Body of pancreas (tissue), 4 donors: ENCODE results near the gene TMEM106C.

Source experiments
- POLR2A ChIP-seq, 3 donors: fragments of 450-650 bp; IDR thresholded peaks; one replicate each; pipeline ENCODE4 v1.6.1; 2016; ENCODE audit warnings: antibody characterized with exemption in 3 of 3, mild to moderate bottlenecking in 2 of 3
- TF ChIP-seq, protein P1 (sequence below), 7 experiments: fragments of 450-650 bp in 4 of 7; fragments of 200-600 bp in 3 of 7; sonication (generic) in 3 of 7; IDR thresholded peaks; one replicate each; pipeline ENCODE4 v1.5.1; 2016 to 2019; ENCODE audit warnings: antibody characterized with exemption in 7 of 7

DNA sequence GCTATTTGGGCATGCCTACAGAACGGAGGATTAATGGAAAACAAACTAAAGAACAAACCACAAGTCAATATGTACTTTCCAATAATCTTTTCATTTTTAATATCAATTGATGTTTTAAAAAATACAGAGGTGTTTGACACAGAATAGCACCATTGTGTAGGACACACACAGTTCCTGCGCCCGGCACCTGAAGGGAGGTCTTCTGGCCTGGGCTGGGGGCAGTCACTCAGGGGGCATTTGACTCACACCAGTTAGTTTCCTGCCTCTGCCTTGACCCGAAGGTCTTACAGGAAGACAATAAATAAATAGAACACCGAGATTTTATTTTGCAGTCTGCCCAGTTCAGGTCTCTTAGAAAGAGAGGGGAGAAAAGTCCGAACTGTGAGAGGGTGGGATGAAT is 9.5 kb downstream of the TMEM106C start:
- TF ChIP-seq, protein P1, sequence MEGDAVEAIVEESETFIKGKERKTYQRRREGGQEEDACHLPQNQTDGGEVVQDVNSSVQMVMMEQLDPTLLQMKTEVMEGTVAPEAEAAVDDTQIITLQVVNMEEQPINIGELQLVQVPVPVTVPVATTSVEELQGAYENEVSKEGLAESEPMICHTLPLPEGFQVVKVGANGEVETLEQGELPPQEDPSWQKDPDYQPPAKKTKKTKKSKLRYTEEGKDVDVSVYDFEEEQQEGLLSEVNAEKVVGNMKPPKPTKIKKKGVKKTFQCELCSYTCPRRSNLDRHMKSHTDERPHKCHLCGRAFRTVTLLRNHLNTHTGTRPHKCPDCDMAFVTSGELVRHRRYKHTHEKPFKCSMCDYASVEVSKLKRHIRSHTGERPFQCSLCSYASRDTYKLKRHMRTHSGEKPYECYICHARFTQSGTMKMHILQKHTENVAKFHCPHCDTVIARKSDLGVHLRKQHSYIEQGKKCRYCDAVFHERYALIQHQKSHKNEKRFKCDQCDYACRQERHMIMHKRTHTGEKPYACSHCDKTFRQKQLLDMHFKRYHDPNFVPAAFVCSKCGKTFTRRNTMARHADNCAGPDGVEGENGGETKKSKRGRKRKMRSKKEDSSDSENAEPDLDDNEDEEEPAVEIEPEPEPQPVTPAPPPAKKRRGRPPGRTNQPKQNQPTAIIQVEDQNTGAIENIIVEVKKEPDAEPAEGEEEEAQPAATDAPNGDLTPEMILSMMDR (IDR thresholded peaks at IDR 0.05): no peak
- TF ChIP-seq POLR2A (IDR thresholded peaks at IDR 0.05): no peak
